ENCODE results near the gene ABCC11.

The ABCC11 gene

GRCh38 chr16:48161906-48162305 is 85.4 kb downstream of the ABCC11 start:
- no peak for DNase-seq (ENCODE audit: low spot score)

GRCh38 chr16:48160575-48160974 is 86.8 kb downstream of the ABCC11 start:
- no peak for DNase-seq (ENCODE audit: low spot score)

GRCh38 chr16:48158296-48158695 is 89.0 kb downstream of the ABCC11 start:
- DNase-seq (ENCODE audit: low spot score), result no peak

GRCh38 chr16:48157794-48158193 is 89.5 kb downstream of the ABCC11 start:
- DNase-seq (ENCODE audit: low spot score), result no peak

- no peak for DNase-seq (ENCODE audit: low spot score)
Measured at GRCh38 chr16:48157302-48157701, 90.0 kb downstream of the ABCC11 start.

GRCh38 chr16:48156790-48157209 is 90.5 kb downstream of the ABCC11 start:
- DNase-seq (ENCODE audit: low spot score), result peak; percentile 79

- DNase-seq (ENCODE audit: low spot score), result no peak
Measured at GRCh38 chr16:48155926-48156789, 91.2 kb downstream of the ABCC11 start, which contains the start of gene ABCC12. ABCC12 (minus strand) TSS chr16:48155993; CDS start chr16:48146424, 9,569 bp downstream.

- DNase-seq (ENCODE audit: low spot score), result no peak
Measured at GRCh38 chr16:48153774-48154173, 93.6 kb downstream of the ABCC11 start.

GRCh38 chr16:48152226-48152625 is 95.1 kb downstream of the ABCC11 start:
- DNase-seq (ENCODE audit: low spot score), result no peak

- DNase-seq (ENCODE audit: low spot score), result no peak
Measured at GRCh38 chr16:48150707-48151106, 96.6 kb downstream of the ABCC11 start.

GRCh38 chr16:48146710-48147109 is 100.6 kb downstream of the ABCC11 start:
- DNase-seq (ENCODE audit: low spot score), result no peak

- no peak for DNase-seq (ENCODE audit: low spot score)
Measured at GRCh38 chr16:48146131-48146530, 101.2 kb downstream of the ABCC11 start.

GRCh38 chr16:48143812-48144368 is 103.4 kb downstream of the ABCC11 start:
- DNase-seq (ENCODE audit: low spot score), result no peak

GRCh38 chr16:48140821-48141220 is 106.5 kb downstream of the ABCC11 start:
- DNase-seq (ENCODE audit: low spot score), result no peak

- no peak for DNase-seq (ENCODE audit: low spot score)
Measured at GRCh38 chr16:48139517-48139916, 107.8 kb downstream of the ABCC11 start.

- no peak for DNase-seq (ENCODE audit: low spot score)
Measured at GRCh38 chr16:48138543-48138942, 108.8 kb downstream of the ABCC11 start.

- no peak for DNase-seq (ENCODE audit: low spot score)
Measured at GRCh38 chr16:48137822-48138221, 109.5 kb downstream of the ABCC11 start.

- no peak for DNase-seq (ENCODE audit: low spot score)
Measured at GRCh38 chr16:48136547-48137360, 110.6 kb downstream of the ABCC11 start.

- no peak for DNase-seq (ENCODE audit: low spot score)
Measured at GRCh38 chr16:48133455-48134211, 113.7 kb downstream of the ABCC11 start.

- DNase-seq (ENCODE audit: low spot score), result no peak
Measured at GRCh38 chr16:48132696-48133095, 114.6 kb downstream of the ABCC11 start.

- no peak for DNase-seq (ENCODE audit: low spot score)
Measured at GRCh38 chr16:48131201-48131935, 116.0 kb downstream of the ABCC11 start.

Measured in AG08396 (cell line).